Uterus (tissue), 2 donors: ENCODE data around the gene LAMA5.

ENCODE experiments used
- POLR2A ChIP-seq, 2 donors: fragments of 450-650 bp; IDR thresholded peaks; one replicate each; pipeline ENCODE4 v1.6.1; 2016; ENCODE audit warnings: antibody characterized with exemption in 2 of 2, mild to moderate bottlenecking in 1 of 2, moderate library complexity in 1 of 2
- TF ChIP-seq, protein P1 (sequence below), 4 experiments: fragments of 200-600 bp in 2 of 4; fragments of 450-650 bp in 2 of 4; sonication (generic) in 2 of 4; IDR thresholded peaks; one replicate each; pipeline ENCODE4 v1.5.1; 2016 to 2019; ENCODE audit warnings: antibody characterized with exemption in 4 of 4, mild to moderate bottlenecking in 2 of 4, moderate library complexity in 1 of 4

GRCh38 chr20:62374331-62375152, 7.4 kb upstream of the LAMA5 start:
- TF ChIP-seq, protein P1, sequence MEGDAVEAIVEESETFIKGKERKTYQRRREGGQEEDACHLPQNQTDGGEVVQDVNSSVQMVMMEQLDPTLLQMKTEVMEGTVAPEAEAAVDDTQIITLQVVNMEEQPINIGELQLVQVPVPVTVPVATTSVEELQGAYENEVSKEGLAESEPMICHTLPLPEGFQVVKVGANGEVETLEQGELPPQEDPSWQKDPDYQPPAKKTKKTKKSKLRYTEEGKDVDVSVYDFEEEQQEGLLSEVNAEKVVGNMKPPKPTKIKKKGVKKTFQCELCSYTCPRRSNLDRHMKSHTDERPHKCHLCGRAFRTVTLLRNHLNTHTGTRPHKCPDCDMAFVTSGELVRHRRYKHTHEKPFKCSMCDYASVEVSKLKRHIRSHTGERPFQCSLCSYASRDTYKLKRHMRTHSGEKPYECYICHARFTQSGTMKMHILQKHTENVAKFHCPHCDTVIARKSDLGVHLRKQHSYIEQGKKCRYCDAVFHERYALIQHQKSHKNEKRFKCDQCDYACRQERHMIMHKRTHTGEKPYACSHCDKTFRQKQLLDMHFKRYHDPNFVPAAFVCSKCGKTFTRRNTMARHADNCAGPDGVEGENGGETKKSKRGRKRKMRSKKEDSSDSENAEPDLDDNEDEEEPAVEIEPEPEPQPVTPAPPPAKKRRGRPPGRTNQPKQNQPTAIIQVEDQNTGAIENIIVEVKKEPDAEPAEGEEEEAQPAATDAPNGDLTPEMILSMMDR (IDR thresholded peaks at IDR 0.05) = no peak
- TF ChIP-seq POLR2A (IDR thresholded peaks at IDR 0.05) = no peak
